HL-60 (cell line): Measurements from ENCODE around the gene NPAS2.

Experiments used
- DNase-seq, 2 experiments: peaks; one replicate each; pipeline ENCODE4 v3.0.0-alpha.2; 2010 to 2020; ENCODE audit warnings: low read depth in 1 of 2, low spot score in 1 of 2
- H3K27ac ChIP-seq: fragments of 250-450 bp; sonication (Bioruptor Pico); replicated peaks from 2 replicates; pipeline ENCODE4 v1.5.1; 2020; ENCODE audit warnings: mild to moderate bottlenecking, moderate library complexity
- H3K27me3 ChIP-seq: fragments of 250-450 bp; sonication (Bioruptor Pico); 2 replicates; pipeline ENCODE4 v1.5.1; 2021; ENCODE audit warnings: mild to moderate bottlenecking, moderate library complexity; ENCODE audit not compliant: insufficient read depth, poor library complexity, severe bottlenecking
- H3K4me3 ChIP-seq: replicated peaks from 2 replicates; pipeline ENCODE4 v1.5.1; 2011; ENCODE audit warnings: mild to moderate bottlenecking, control low read depth, low read length; ENCODE audit not compliant: insufficient read depth
- CTCF ChIP-seq: IDR thresholded peaks from one replicate; pipeline ENCODE4 v1.5.1; 2011; ENCODE audit warnings: low read length, control low read depth, inconsistent platforms; ENCODE audit not compliant: insufficient read depth
- GABPA ChIP-seq: IDR thresholded peaks from 2 replicates; pipeline ENCODE4 v1.6.1; 2012; ENCODE audit warnings: low read depth
- POLR2AphosphoS5 ChIP-seq: IDR thresholded peaks from 2 replicates; pipeline ENCODE4 v1.6.1; 2012; ENCODE audit warnings: low read depth
- REST ChIP-seq: IDR thresholded peaks from 2 replicates; pipeline ENCODE4 v1.6.1; 2012; ENCODE audit warnings: low read depth; ENCODE audit not compliant: insufficient replicate concordance
- SPI1 ChIP-seq: IDR thresholded peaks from 2 replicates; pipeline ENCODE4 v1.6.1; 2012; ENCODE audit warnings: low read depth, mild to moderate bottlenecking, borderline replicate concordance

NPAS2 gene

GRCh38 chr2:100823665-100824438 is 3.9 kb downstream of the NPAS2 start:
- Histone ChIP-seq H3K27ac (no peak overlapping the region), H3K4me3 (no peak overlapping the region), H3K27me3 (peaks cover 33% of the 10 kb centered on the region)
- no peak for TF ChIP-seq CTCF
- no peak for TF ChIP-seq REST
- no peak for TF ChIP-seq SPI1
- DNase-seq, result no peak

- no peak for TF ChIP-seq POLR2AphosphoS5
- no peak for TF ChIP-seq GABPA
- TF ChIP-seq CTCF, result no peak
- TF ChIP-seq REST, result no peak
- TF ChIP-seq SPI1, result no peak
- H3K4me3 ChIP-seq, result no peak overlapping the region
- H3K27me3 ChIP-seq, result peaks cover 26% of the 10 kb centered on the region
- DNase-seq, result no peak
- no peak overlapping the region for H3K27ac ChIP-seq
These were observed 4.9 kb downstream of the NPAS2 start for GRCh38 chr2:100824842-100825241.

GRCh38 chr2:100826494-100826893 is 6.6 kb downstream of the NPAS2 start:
- Histone ChIP-seq H3K4me3 (no peak overlapping the region), H3K27ac (no peak overlapping the region), H3K27me3 (peaks cover 15% of the 10 kb centered on the region)
- DNase-seq, result no peak
- TF ChIP-seq GABPA, result no peak
- no peak for TF ChIP-seq CTCF
- no peak for TF ChIP-seq POLR2AphosphoS5
- no peak for TF ChIP-seq SPI1
- no peak for TF ChIP-seq REST
